ENCODE results near the gene LMBRD1. TPM values are rescaled to one million over a fixed set of nuclear protein-coding genes. Genes with fewer than 3 reads are reported as not detected.
"Not testable (repeated sequence)": the region's sequence is repeated elsewhere in the genome, so short reads cannot be mapped to it uniquely, and the experiment has no call there.

Gene LMBRD1
- total RNA-seq, 2 donors from 2014 or later: 17.5 to 23.1 TPM

DNA sequence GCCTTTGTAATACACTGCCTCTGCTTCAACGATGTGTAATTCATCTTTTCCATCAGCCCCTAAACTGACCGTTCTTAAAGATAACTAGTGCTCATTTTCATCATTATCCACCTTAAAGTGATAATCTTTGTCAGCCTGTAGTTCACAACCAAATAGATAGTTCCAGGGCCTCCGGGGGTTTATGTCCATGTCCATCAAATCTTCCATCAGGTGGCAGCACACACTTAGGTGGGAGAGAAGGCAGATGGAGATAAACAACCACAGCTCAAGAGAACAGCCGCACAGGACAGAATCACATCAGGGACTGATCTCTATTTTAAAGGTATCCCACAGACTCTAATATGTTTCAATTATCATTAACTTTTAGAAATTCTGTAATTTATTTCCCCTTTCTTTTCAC lies 90.9 kb downstream of the LMBRD1 start:
- Mint-ChIP-seq H3K36me3 (peaks cover 0 to 8% of the 10 kb centered on the region in 2 donors), H3K27ac (peak overlapping the region in 1 of 2 donors; percentile 65)
- no peak for ATAC-seq

DNA sequence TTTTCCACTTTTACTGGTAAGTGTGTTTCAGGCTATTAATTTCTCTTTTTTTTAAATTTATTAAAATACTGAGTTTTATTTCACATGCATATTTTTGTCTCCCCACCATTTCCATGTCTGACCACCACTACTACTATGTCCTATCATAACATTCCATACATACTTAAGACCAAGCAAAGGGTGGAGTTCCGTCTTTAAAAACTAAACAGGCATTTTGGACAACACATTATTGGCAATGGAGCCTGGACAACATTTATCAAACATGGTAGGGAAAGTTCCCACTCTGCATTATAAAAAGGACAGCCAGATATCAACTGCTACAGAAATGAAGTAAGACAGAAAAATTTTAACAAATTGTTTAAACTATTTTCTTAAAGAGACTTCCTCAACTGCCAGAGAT lies 91.9 kb downstream of the LMBRD1 start:
- no peak overlapping the region for H3K27ac Mint-ChIP-seq
- no peaks in the 10 kb centered on the region for H3K9me3 Mint-ChIP-seq
- no peak for ATAC-seq
- peaks cover 0 to 8% of the 10 kb centered on the region in 2 donors for H3K36me3 Mint-ChIP-seq
- DNase-seq (ENCODE audit: low spot score in 2 of 2): no peak

More for the DNA sequence above, 90.9 kb downstream of the LMBRD1 start:
- no peaks in the 10 kb centered on the region for H3K9me3 Mint-ChIP-seq
- no peak for DNase-seq (ENCODE audit: low spot score in 2 of 2)

DNA sequence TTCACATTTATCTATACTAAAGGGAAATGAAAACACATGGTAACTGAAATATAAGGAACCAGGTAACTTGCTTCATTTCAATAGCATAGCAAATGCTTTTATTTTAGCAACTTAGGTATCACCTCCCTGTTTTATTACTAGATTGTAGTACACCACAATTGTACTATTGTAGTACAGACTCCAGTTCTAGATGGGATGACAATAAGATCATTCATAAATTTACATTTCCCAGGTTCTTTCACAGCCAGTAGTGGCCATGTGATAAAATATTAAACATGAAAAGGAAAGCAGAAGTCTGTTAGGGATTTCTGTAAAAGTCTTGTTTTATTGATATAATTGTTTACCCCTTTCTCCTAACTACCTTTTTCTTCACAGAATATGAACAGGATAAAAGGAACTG lies 97.2 kb downstream of the LMBRD1 start:
- peaks cover 5 to 15% of the 10 kb centered on the region in 2 donors for H3K36me3 Mint-ChIP-seq
- H3K9me3 Mint-ChIP-seq: no peaks in the 10 kb centered on the region
- H3K27ac Mint-ChIP-seq: no peak overlapping the region
- DNase-seq (ENCODE audit: low spot score in 2 of 2) (no peak), ATAC-seq (no peak)

- peaks cover 5 to 20% of the 10 kb centered on the region in 2 donors for H3K36me3 Mint-ChIP-seq
- no peaks in the 10 kb centered on the region for H3K9me3 Mint-ChIP-seq
- DNase-seq (ENCODE audit: low spot score in 2 of 2) (no peak), ATAC-seq (peak; percentile 71 to 86)
- H3K27ac Mint-ChIP-seq: peak overlapping the region; percentile 13 to 73
Observed at GRCh38 chr6:69696273-69696672, 100.5 kb downstream of the LMBRD1 start.

- H3K9me3 Mint-ChIP-seq: no peaks in the 10 kb centered on the region
- H3K27ac Mint-ChIP-seq: no peak overlapping the region
- ATAC-seq (no peak), DNase-seq (ENCODE audit: low spot score in 2 of 2) (no peak)
- peaks cover 5 to 20% of the 10 kb centered on the region in 2 donors for H3K36me3 Mint-ChIP-seq
Observed at GRCh38 chr6:69693762-69694161, 103.0 kb downstream of the LMBRD1 start.

GRCh38 chr6:69690986-69691385 lies 105.8 kb downstream of the LMBRD1 start:
- H3K27ac Mint-ChIP-seq: no peak overlapping the region
- ATAC-seq: no peak
- H3K36me3 Mint-ChIP-seq: peaks cover 5 to 16% of the 10 kb centered on the region in 2 donors
- DNase-seq (ENCODE audit: low spot score in 2 of 2): no peak
- H3K9me3 Mint-ChIP-seq: no peaks in the 10 kb centered on the region

- DNase-seq (ENCODE audit: low spot score in 2 of 2) (no peak), ATAC-seq (no peak)
- Mint-ChIP-seq H3K36me3 (peaks cover 0 to 6% of the 10 kb centered on the region in 2 donors), H3K9me3 (no peaks in the 10 kb centered on the region), H3K27ac (no peak overlapping the region)
Observed at GRCh38 chr6:69680302-69680701, 116.5 kb downstream of the LMBRD1 start.

GRCh38 chr6:69673298-69673697 lies 123.5 kb downstream of the LMBRD1 start:
- DNase-seq (ENCODE audit: low spot score in 2 of 2) (no peak), ATAC-seq (no peak)
- Mint-ChIP-seq H3K36me3 (peaks cover 12 to 20% of the 10 kb centered on the region in 2 donors), H3K27ac (peak overlapping the region in 1 of 2 donors; percentile 33), H3K9me3 (no peaks in the 10 kb centered on the region)

- ATAC-seq: no peak
- Mint-ChIP-seq H3K9me3 (no peaks in the 10 kb centered on the region), H3K27ac (no peak overlapping the region), H3K36me3 (peaks cover 5 to 8% of the 10 kb centered on the region in 2 donors)
- DNase-seq (ENCODE audit: low spot score in 2 of 2): no peak
Observed at GRCh38 chr6:69668916-69669315, 127.9 kb downstream of the LMBRD1 start.

GRCh38 chr6:69666779-69667178 lies 130.0 kb downstream of the LMBRD1 start:
- not testable (repeated sequence) for H3K9me3 Mint-ChIP-seq; ATAC-seq; DNase-seq (ENCODE audit: low spot score in 2 of 2); H3K36me3 Mint-ChIP-seq; H3K27ac Mint-ChIP-seq

- DNase-seq (ENCODE audit: low spot score in 2 of 2): no peak
- H3K9me3 Mint-ChIP-seq: no peaks in the 10 kb centered on the region
- peak overlapping the region in 1 of 2 donors; percentile 66 for H3K27ac Mint-ChIP-seq
- no peaks in the 10 kb centered on the region for H3K36me3 Mint-ChIP-seq
- ATAC-seq: peak in 1 of 2 donors; percentile 47
Observed at GRCh38 chr6:69665437-69665836, 131.4 kb downstream of the LMBRD1 start.

DNA sequence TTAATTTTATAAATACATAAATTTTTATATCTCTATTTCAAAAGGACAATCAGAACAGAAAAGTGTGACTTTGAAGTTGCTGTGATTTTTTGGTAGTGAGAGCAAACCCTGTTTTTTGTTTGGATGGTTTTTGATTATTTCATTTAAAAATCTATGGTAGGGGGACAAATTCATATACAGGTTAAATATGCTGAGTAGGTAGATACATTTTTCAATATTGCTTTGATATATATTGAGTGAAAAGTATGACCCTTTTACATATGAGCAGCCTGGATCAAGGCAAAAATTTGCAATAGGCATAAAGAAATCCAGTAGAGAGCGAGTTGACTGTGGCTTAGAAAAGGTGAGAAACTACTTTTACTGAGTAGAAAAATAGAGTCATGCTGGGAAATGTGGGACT lies 132.3 kb downstream of the LMBRD1 start:
- ATAC-seq (no peak), DNase-seq (ENCODE audit: low spot score in 2 of 2) (no peak)
- H3K36me3 Mint-ChIP-seq: peaks cover 0 to 4% of the 10 kb centered on the region in 2 donors
- no peak overlapping the region for H3K27ac Mint-ChIP-seq
- H3K9me3 Mint-ChIP-seq: peaks cover 2% of the 10 kb centered on the region in 2 donors

- Mint-ChIP-seq H3K36me3 (peaks cover 0 to 15% of the 10 kb centered on the region in 2 donors), H3K27ac (no peak overlapping the region), H3K9me3 (peaks cover 9 to 10% of the 10 kb centered on the region in 2 donors)
- ATAC-seq (no peak), DNase-seq (ENCODE audit: low spot score in 2 of 2) (no peak)
Observed at GRCh38 chr6:69663215-69663614, 133.6 kb downstream of the LMBRD1 start.

GRCh38 chr6:69650703-69651102 lies 146.1 kb downstream of the LMBRD1 start:
- H3K9me3 Mint-ChIP-seq: no peaks in the 10 kb centered on the region
- no peak for ATAC-seq
- H3K27ac Mint-ChIP-seq: no peak overlapping the region
- DNase-seq (ENCODE audit: low spot score in 2 of 2): no peak
- H3K36me3 Mint-ChIP-seq: no peaks in the 10 kb centered on the region

- Mint-ChIP-seq H3K27ac (no peak overlapping the region), H3K9me3 (no peaks in the 10 kb centered on the region), H3K36me3 (no peaks in the 10 kb centered on the region)
- no peak for DNase-seq (ENCODE audit: low spot score in 2 of 2)
- ATAC-seq: no peak
Observed at GRCh38 chr6:69647726-69648125, 149.1 kb downstream of the LMBRD1 start.

- Mint-ChIP-seq H3K27ac (no peak overlapping the region), H3K9me3 (no peaks in the 10 kb centered on the region), H3K36me3 (no peaks in the 10 kb centered on the region)
- ATAC-seq (no peak), DNase-seq (ENCODE audit: low spot score in 2 of 2) (no peak)
Observed at GRCh38 chr6:69643688-69644087, 153.1 kb downstream of the LMBRD1 start.

DNA sequence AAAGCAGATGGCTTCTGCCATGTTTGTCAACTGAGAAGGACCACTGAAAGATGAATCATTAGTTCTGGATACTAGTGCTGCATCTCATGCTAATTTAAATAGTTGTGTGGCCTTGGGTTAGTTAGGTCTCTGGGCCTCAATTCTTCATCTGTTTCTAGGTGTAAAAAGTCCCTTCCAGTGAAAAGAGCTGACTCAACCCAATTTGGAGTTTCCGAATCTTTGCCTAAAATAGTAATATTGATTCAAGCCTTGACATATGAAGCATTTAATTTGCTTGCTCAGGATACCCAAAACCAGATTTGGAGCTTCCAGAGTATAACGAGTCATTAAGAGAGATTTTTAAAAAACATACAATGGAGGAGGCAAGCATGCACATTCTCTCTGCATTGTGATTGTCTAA lies 163.9 kb downstream of the LMBRD1 start:
- ATAC-seq (no peak), DNase-seq (ENCODE audit: low spot score in 2 of 2) (no peak)
- Mint-ChIP-seq H3K36me3 (no peaks in the 10 kb centered on the region), H3K9me3 (no peaks in the 10 kb centered on the region), H3K27ac (no peak overlapping the region)

DNA sequence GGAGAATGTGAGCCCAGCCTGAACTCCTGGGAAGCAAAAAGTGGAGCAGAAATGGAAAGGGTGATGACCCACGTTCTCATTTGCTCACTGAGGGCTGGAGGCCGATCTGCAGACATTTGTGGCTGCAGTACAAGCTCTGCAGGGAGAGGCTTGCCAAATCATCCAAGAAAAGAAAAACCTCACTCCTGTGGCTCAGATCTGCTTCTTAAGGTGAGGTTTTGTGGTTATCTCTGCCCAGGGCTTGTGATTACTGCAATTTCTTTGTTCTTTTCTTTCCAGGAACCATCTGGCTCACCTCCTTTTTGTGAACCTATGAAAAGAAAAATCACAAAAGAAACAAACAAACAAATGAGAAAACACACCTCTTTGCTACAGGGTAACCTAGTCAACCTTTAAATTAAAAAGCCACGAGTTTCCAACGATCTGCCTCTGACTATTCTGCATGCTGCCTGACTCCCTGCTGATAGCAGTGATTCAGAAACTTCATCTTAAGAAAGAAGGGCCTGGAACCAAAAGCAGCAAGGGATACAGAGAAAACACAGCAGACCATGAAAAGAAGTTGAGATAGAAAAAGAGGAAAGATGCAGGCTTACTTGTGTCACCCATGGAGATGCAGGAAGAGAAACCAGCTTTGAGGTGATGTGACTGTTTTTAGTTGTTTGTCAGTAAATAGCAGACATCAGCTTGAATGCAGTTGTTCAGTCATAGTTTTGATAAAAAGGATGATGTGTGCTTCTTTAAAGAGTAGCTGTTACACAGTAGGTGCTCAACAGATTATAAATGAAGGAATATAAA lies 165.1 kb downstream of the LMBRD1 start:
- peak in 1 of 2 donors; percentile 70 for ATAC-seq
- Mint-ChIP-seq H3K36me3 (no peaks in the 10 kb centered on the region), H3K9me3 (no peaks in the 10 kb centered on the region), H3K27ac (no peak overlapping the region)
- DNase-seq (ENCODE audit: low spot score in 2 of 2): no peak
